ENCODE measurements around the gene REPS1. TPM values are rescaled to one million over a fixed set of nuclear protein-coding genes. Genes with fewer than 3 reads are reported as not detected.

Gene REPS1
- total RNA-seq, 1 experiment from 2014 or later = 55.1 TPM

GRCh38 chr6:138864343-138864890 is 123.6 kb downstream of the REPS1 start (continued):
- TF ChIP-seq ZBTB43 (CRISPR knock-in tag; IDR thresholded peaks at IDR 0.05) (no peak), ZNF138 (CRISPR knock-in tag; conservative IDR thresholded peaks at IDR 0.05) (no peak), IRF1 (CRISPR knock-in tag; IDR thresholded peaks at IDR 0.05) (no peak), CDX4 (CRISPR knock-in tag; IDR thresholded peaks at IDR 0.05; ENCODE audit: borderline replicate concordance) (no peak), ATF1 (CRISPR knock-in tag; IDR thresholded peaks at IDR 0.05) (no peak), RORB (CRISPR knock-in tag; IDR thresholded peaks at IDR 0.05) (no peak), CREB1 (CRISPR knock-in tag; IDR thresholded peaks at IDR 0.05) (no peak), ZNF281 (CRISPR knock-in tag; IDR thresholded peaks at IDR 0.05) (no peak), ATF6 (CRISPR knock-in tag; IDR thresholded peaks at IDR 0.05) (no peak), FOXK1 (CRISPR knock-in tag; IDR thresholded peaks at IDR 0.05) (no peak)

- Mint-ChIP-seq H3K9me3 (no peaks in the 10 kb centered on the region), H3K4me3 (no peak overlapping the region)
Measured at GRCh38 chr6:138863321-138863720, 124.7 kb downstream of the REPS1 start.

More at GRCh38 chr6:138863321-138863720, 124.7 kb downstream of the REPS1 start:
- CTCF ChIA-PET = no interaction called here
- DNase-seq (ENCODE audit: low spot score) (no peak), ATAC-seq (no peak; the same call in 1 of the 2 replicates)
- Mint-ChIP-seq H3K4me1 (peaks cover 10% of the 10 kb centered on the region; the same call in 1 of the 2 replicates), H3K27me3 (ENCODE audit: low read depth) (no peaks in the 10 kb centered on the region), H3K27ac (no peak overlapping the region), H3K36me3 (no peaks in the 10 kb centered on the region)
- POLR2A ChIA-PET = no interaction called here
- TF ChIP-seq MLX (CRISPR knock-in tag; IDR thresholded peaks at IDR 0.05) (no peak), PRDM15 (CRISPR knock-in tag; IDR thresholded peaks at IDR 0.05) (no peak), FOXP4 (CRISPR knock-in tag; IDR thresholded peaks at IDR 0.05) (no peak), ZNF121 (CRISPR knock-in tag; IDR thresholded peaks at IDR 0.05) (no peak)
